Rectal smooth muscle tissue (tissue), 1 donor: Measurements from ENCODE around the gene PHF21A.
"Not testable (repeated sequence)": the region's sequence is repeated elsewhere in the genome, so short reads cannot be mapped to it uniquely, and the experiment has no call there.

ENCODE experiments used
- H3K27ac ChIP-seq: one replicate; pipeline ENCODE4 v1.7.0; 2013; ENCODE audit warnings: low read depth, low read length, inconsistent platforms
- H3K27me3 ChIP-seq: one replicate; pipeline ENCODE4 v1.7.0; 2013; ENCODE audit warnings: low read length; ENCODE audit not compliant: control insufficient read depth, insufficient read depth
- H3K36me3 ChIP-seq: one replicate; pipeline ENCODE4 v1.7.0; 2013; ENCODE audit warnings: low read length; ENCODE audit not compliant: control insufficient read depth, insufficient read depth
- H3K4me1 ChIP-seq: one replicate; pipeline ENCODE4 v1.7.0; 2013; ENCODE audit warnings: low read length; ENCODE audit not compliant: control insufficient read depth, insufficient read depth
- H3K4me3 ChIP-seq: one replicate; pipeline ENCODE4 v1.7.0; 2013; ENCODE audit warnings: low read length
- H3K9ac ChIP-seq: one replicate; pipeline ENCODE4 v1.7.0; 2013; ENCODE audit warnings: low read length

Gene PHF21A

GRCh38 chr11:45983471-45983845 lies 137.8 kb downstream of the PHF21A start:
- H3K27me3 ChIP-seq, result no peaks in the 10 kb centered on the region
- peaks cover 3% of the 10 kb centered on the region for H3K36me3 ChIP-seq
- H3K4me1 ChIP-seq, result peaks cover 7% of the 10 kb centered on the region
- H3K9ac ChIP-seq, result no peak overlapping the region
- H3K27ac ChIP-seq, result no peak overlapping the region
- H3K4me3 ChIP-seq, result no peak overlapping the region

GRCh38 chr11:45982656-45983470 lies 138.4 kb downstream of the PHF21A start:
- Histone ChIP-seq H3K9ac (no peak overlapping the region), H3K4me1 (peaks cover 7% of the 10 kb centered on the region), H3K4me3 (no peak overlapping the region), H3K27ac (no peak overlapping the region), H3K27me3 (no peaks in the 10 kb centered on the region), H3K36me3 (peaks cover 3% of the 10 kb centered on the region)

- H3K9ac ChIP-seq, H3K36me3 ChIP-seq, H3K27me3 ChIP-seq, H3K4me3 ChIP-seq, H3K4me1 ChIP-seq, H3K27ac ChIP-seq: not testable (repeated sequence)
Observed at GRCh38 chr11:45981826-45982225, 139.4 kb downstream of the PHF21A start.

- Histone ChIP-seq H3K36me3 (peaks cover 9% of the 10 kb centered on the region), H3K27ac (no peak overlapping the region), H3K4me1 (no peaks in the 10 kb centered on the region)
Observed at GRCh38 chr11:45974806-45975205, 146.4 kb downstream of the PHF21A start.

GRCh38 chr11:45973601-45974000 lies 147.7 kb downstream of the PHF21A start:
- Histone ChIP-seq H3K27me3 (no peaks in the 10 kb centered on the region), H3K9ac (no peak overlapping the region), H3K27ac (no peak overlapping the region), H3K4me1 (no peaks in the 10 kb centered on the region), H3K4me3 (no peak overlapping the region), H3K36me3 (peaks cover 7% of the 10 kb centered on the region)

More at GRCh38 chr11:45974806-45975205, 146.4 kb downstream of the PHF21A start:
- H3K27me3 ChIP-seq, result no peaks in the 10 kb centered on the region
- H3K9ac ChIP-seq, result no peak overlapping the region
- H3K4me3 ChIP-seq, result no peak overlapping the region

- Histone ChIP-seq H3K36me3 (peaks cover 18% of the 10 kb centered on the region), H3K27me3 (no peaks in the 10 kb centered on the region), H3K4me1 (no peaks in the 10 kb centered on the region), H3K9ac (no peak overlapping the region), H3K27ac (no peak overlapping the region), H3K4me3 (no peak overlapping the region)
Observed at GRCh38 chr11:45968901-45969300, 152.4 kb downstream of the PHF21A start.

- H3K9ac ChIP-seq, result no peak overlapping the region
- no peaks in the 10 kb centered on the region for H3K27me3 ChIP-seq
- H3K4me1 ChIP-seq, result no peaks in the 10 kb centered on the region
- H3K27ac ChIP-seq, result no peak overlapping the region
- peaks cover 18% of the 10 kb centered on the region for H3K36me3 ChIP-seq
- no peak overlapping the region for H3K4me3 ChIP-seq
Observed at GRCh38 chr11:45967506-45967905, 153.7 kb downstream of the PHF21A start.

- Histone ChIP-seq H3K36me3 (peaks cover 13% of the 10 kb centered on the region), H3K27ac (no peak overlapping the region), H3K9ac (no peak overlapping the region), H3K4me3 (no peak overlapping the region), H3K4me1 (no peaks in the 10 kb centered on the region), H3K27me3 (no peaks in the 10 kb centered on the region)
Observed at GRCh38 chr11:45964911-45965389, 156.3 kb downstream of the PHF21A start.

- Histone ChIP-seq H3K36me3 (peaks cover 9% of the 10 kb centered on the region), H3K4me1 (no peaks in the 10 kb centered on the region), H3K27ac (no peak overlapping the region), H3K4me3 (no peak overlapping the region), H3K27me3 (no peaks in the 10 kb centered on the region), H3K9ac (no peak overlapping the region)
Observed at GRCh38 chr11:45961751-45962240, 159.5 kb downstream of the PHF21A start.

GRCh38 chr11:45960387-45961095 lies 160.7 kb downstream of the PHF21A start:
- H3K27me3 ChIP-seq, result no peaks in the 10 kb centered on the region
- H3K4me1 ChIP-seq, result no peaks in the 10 kb centered on the region
- H3K36me3 ChIP-seq, result peaks cover 5% of the 10 kb centered on the region
- H3K4me3 ChIP-seq, result no peak overlapping the region
- H3K27ac ChIP-seq, result no peak overlapping the region
- H3K9ac ChIP-seq, result no peak overlapping the region

GRCh38 chr11:45959851-45960250 lies 161.4 kb downstream of the PHF21A start:
- Histone ChIP-seq H3K27ac (no peak overlapping the region), H3K9ac (no peak overlapping the region), H3K27me3 (no peaks in the 10 kb centered on the region), H3K4me3 (no peak overlapping the region), H3K36me3 (no peaks in the 10 kb centered on the region), H3K4me1 (no peaks in the 10 kb centered on the region)

GRCh38 chr11:45949992-45950407 lies 171.3 kb downstream of the PHF21A start:
- Histone ChIP-seq H3K4me3 (no peak overlapping the region), H3K36me3 (peaks cover 19% of the 10 kb centered on the region), H3K27me3 (no peaks in the 10 kb centered on the region), H3K27ac (no peak overlapping the region), H3K4me1 (peaks cover 2% of the 10 kb centered on the region), H3K9ac (no peak overlapping the region)
